IMR-90 (cell line): ENCODE data around the gene TRPM6. TPM values are rescaled to one million over a fixed set of nuclear protein-coding genes. Genes with fewer than 3 reads are reported as not detected.

Source experiments
- ATAC-seq: fragments of 200-7000 bp; cut with Tn5 transposase; 2 replicates; pipeline ENCODE4 v1.9.1; 2020; ENCODE audit warnings: low read depth, mild to moderate bottlenecking, moderate library complexity
- BruUV-seq: library from RNA; stranded (reverse); fragments of 400-500 nt; replicated peaks from 2 replicates; lab custom pipeline; 2021; lab: Mats Ljungman, UMichigan
- CTCF ChIA-PET: fragments of 300-600 bp; formaldehyde crosslinking; extraction: SDS; loops from one replicate; lab custom pipeline; 2021; ENCODE audit warnings: antibody characterized with exemption; lab: Yijun Ruan, JAX
- POLR2A ChIA-PET: fragments of 300-600 bp; sonication (Branson Sonifier 250); formaldehyde crosslinking; loops from one replicate; lab custom pipeline; 2022; ENCODE audit warnings: antibody characterized with exemption; ENCODE audit not compliant: unreplicated experiment; lab: Charles Lee
- DNase-seq: peaks from one replicate; pipeline ENCODE4 v3.0.0; 2013
- H2AFZ ChIP-seq: replicated peaks from 2 replicates; pipeline ENCODE3; 2013; ENCODE audit warnings: low read length, mild to moderate bottlenecking; ENCODE audit not compliant: poor library complexity
- H2AK5ac ChIP-seq: 2 replicates; pipeline ENCODE4 v1.6.1; 2013; ENCODE audit warnings: low read depth, low read length, inconsistent platforms
- H2AK9ac ChIP-seq: replicated peaks from 2 replicates; pipeline ENCODE3; 2013; ENCODE audit warnings: mild to moderate bottlenecking, low read depth, low read length, moderate library complexity; ENCODE audit not compliant: poor library complexity
- H2BK120ac ChIP-seq: 2 replicates; pipeline ENCODE4 v1.6.1; 2013; ENCODE audit warnings: low read depth, low read length, inconsistent platforms
- H2BK15ac ChIP-seq: 3 replicates; pipeline ENCODE4 v1.6.1; 2013; ENCODE audit warnings: low read depth, low read length, inconsistent platforms
- H2BK20ac ChIP-seq: 2 replicates; pipeline ENCODE4 v1.6.1; 2013; ENCODE audit warnings: low read depth, mild to moderate bottlenecking, inconsistent platforms, low read length, moderate library complexity
- H2BK5ac ChIP-seq: 2 replicates; pipeline ENCODE4 v1.6.1; 2013; ENCODE audit warnings: mild to moderate bottlenecking, low read depth, low read length, inconsistent platforms; ENCODE audit not compliant: poor library complexity, severe bottlenecking
- H3K14ac ChIP-seq: replicated peaks from 2 replicates; pipeline ENCODE4 v1.6.1; 2013; ENCODE audit warnings: low read depth, low read length, inconsistent platforms
- H3K18ac ChIP-seq: 2 replicates; pipeline ENCODE4 v1.6.1; 2013; ENCODE audit warnings: low read depth, low read length, control low read depth
- H3K23ac ChIP-seq: 2 replicates; pipeline ENCODE4 v1.6.1; 2013; ENCODE audit warnings: low read depth, low read length, inconsistent platforms
- H3K27ac ChIP-seq: 2 replicates; pipeline ENCODE4 v1.5.1; 2013; ENCODE audit warnings: mild to moderate bottlenecking, control low read depth, low read length; ENCODE audit not compliant: insufficient read depth
- H3K27me3 ChIP-seq: 2 replicates; pipeline ENCODE4 v1.6.1; 2013; ENCODE audit warnings: low read length; ENCODE audit not compliant: control insufficient read depth, insufficient read depth
- H3K36me3 ChIP-seq: 2 replicates; pipeline ENCODE4 v1.6.1; 2013; ENCODE audit warnings: low read length, mixed read lengths; ENCODE audit not compliant: control insufficient read depth, insufficient read depth
- H3K4ac ChIP-seq: 2 replicates; pipeline ENCODE4 v1.6.1; 2013; ENCODE audit warnings: low read depth, low read length, inconsistent platforms
- H3K4me1 ChIP-seq: 2 replicates; pipeline ENCODE4 v1.6.1; 2013; ENCODE audit warnings: low read length, mixed read lengths; ENCODE audit not compliant: control insufficient read depth, insufficient read depth
- H3K4me2 ChIP-seq: 2 replicates; pipeline ENCODE4 v1.6.1; 2013; ENCODE audit warnings: low read depth, mild to moderate bottlenecking, control low read depth, low read length, moderate library complexity
- H3K4me3 ChIP-seq: 2 replicates; pipeline ENCODE4 v1.5.1; 2013; ENCODE audit warnings: low read depth, mild to moderate bottlenecking, control low read depth, low read length, moderate library complexity; ENCODE audit not compliant: insufficient read depth
- H3K56ac ChIP-seq: 2 replicates; pipeline ENCODE4 v1.6.1; 2013; ENCODE audit warnings: low read length, inconsistent platforms; ENCODE audit not compliant: insufficient read depth; ENCODE audit errors: extremely low read depth
- H3K79me1 ChIP-seq, 2 experiments: 2 replicates each; pipeline ENCODE4 v1.6.1; 2013; ENCODE audit warnings: low read length in 2 of 2, inconsistent platforms in 1 of 2, low read depth in 1 of 2
- H3K9ac ChIP-seq: 2 replicates; pipeline ENCODE4 v1.6.1; 2013; ENCODE audit warnings: low read depth, low read length, control low read depth
- H3K9me1 ChIP-seq: 2 replicates; pipeline ENCODE4 v1.6.1; 2013; ENCODE audit warnings: low read length, inconsistent platforms; ENCODE audit not compliant: insufficient read depth
- H3K9me3 ChIP-seq: 2 replicates; pipeline ENCODE4 v1.6.1; 2013; ENCODE audit warnings: low read length; ENCODE audit not compliant: control insufficient read depth, insufficient read depth
- H4K20me1 ChIP-seq: 2 replicates; pipeline ENCODE4 v1.6.1; 2013; ENCODE audit warnings: low read length, inconsistent platforms; ENCODE audit not compliant: insufficient read depth
- H4K5ac ChIP-seq: 2 replicates; pipeline ENCODE4 v1.6.1; 2013; ENCODE audit warnings: mild to moderate bottlenecking, low read depth, low read length, control low read depth
- H4K8ac ChIP-seq, 2 experiments: 2 replicates each; pipeline ENCODE4 v1.6.1; 2013; ENCODE audit warnings: low read depth in 2 of 2, low read length in 2 of 2, control low read depth in 1 of 2, inconsistent platforms in 1 of 2
- H4K91ac ChIP-seq: 2 replicates; pipeline ENCODE4 v1.6.1; 2013; ENCODE audit warnings: low read depth, low read length, inconsistent platforms; ENCODE audit not compliant: insufficient read depth
- BHLHE40 ChIP-seq: fragments of 150-350 bp; IDR thresholded peaks from 2 replicates; pipeline ENCODE4 v1.6.1; 2016; ENCODE audit warnings: mild to moderate bottlenecking, low read depth, low read length
- CEBPB ChIP-seq: IDR thresholded peaks from 2 replicates; pipeline ENCODE4 v1.6.1; 2012; ENCODE audit warnings: low read depth, low read length, improper control_type of control experiment
- CHD1 ChIP-seq: IDR thresholded peaks from 2 replicates; pipeline ENCODE4 v1.6.1; 2012; ENCODE audit warnings: low read depth, low read length, improper control_type of control experiment
- MAFK ChIP-seq: IDR thresholded peaks from 2 replicates; pipeline ENCODE4 v1.6.1; 2012; ENCODE audit warnings: low read depth, low read length, improper control_type of control experiment
- MAZ ChIP-seq: IDR thresholded peaks from 2 replicates; pipeline ENCODE4 v1.6.1; 2012; ENCODE audit warnings: low read depth, mild to moderate bottlenecking, low read length, improper control_type of control experiment, moderate library complexity, borderline replicate concordance
- MXI1 ChIP-seq: IDR thresholded peaks from 2 replicates; pipeline ENCODE4 v1.6.1; 2012; ENCODE audit warnings: low read depth, mild to moderate bottlenecking, low read length, moderate library complexity, borderline replicate concordance
- NFE2L2 ChIP-seq: fragments of 150-350 bp; IDR thresholded peaks from 2 replicates; pipeline ENCODE4 v1.6.1; 2016; ENCODE audit warnings: low read depth, mild to moderate bottlenecking, low read length
- POLR2A ChIP-seq: IDR thresholded peaks from 2 replicates; pipeline ENCODE4 v1.6.1; 2012; ENCODE audit warnings: mild to moderate bottlenecking, low read depth, low read length
- RAD21 ChIP-seq: IDR thresholded peaks from 2 replicates; pipeline ENCODE4 v1.6.1; 2012; ENCODE audit warnings: low read length, improper control_type of control experiment
- RCOR1 ChIP-seq: IDR thresholded peaks from 2 replicates; pipeline ENCODE4 v1.6.1; 2012; ENCODE audit warnings: mild to moderate bottlenecking, low read length, improper control_type of control experiment; ENCODE audit not compliant: insufficient replicate concordance
- RFX5 ChIP-seq: IDR thresholded peaks from 2 replicates; pipeline ENCODE4 v1.8.0; 2012; ENCODE audit warnings: low read depth, mild to moderate bottlenecking, low read length, moderate library complexity
- SMC3 ChIP-seq: fragments of 150-350 bp; IDR thresholded peaks from 2 replicates; pipeline ENCODE4 v1.6.1; 2016; ENCODE audit warnings: low read depth, mild to moderate bottlenecking, antibody characterized with exemption, low read length, moderate library complexity
- WGBS, 2 experiments: methylation state at CpG; one replicate each; pipeline versions ENCODE4 v1.1.5 to v1.1.7; 2013; ENCODE audit warnings: missing lambda C conversion rate in 2 of 2; ENCODE audit not compliant: insufficient read length in 1 of 2; ENCODE audit errors: extremely low coverage in 2 of 2; 5-methylcytosine and 5-hydroxymethylcytosine counted together
- dilution Hi-C: fragments of 300-500 bp; cut with HindIII; formaldehyde crosslinking; loops from one replicate; pipeline ENCODE4 v1.14.3; 2018; ENCODE audit warnings: low sequenced_read_pairs; ENCODE audit not compliant: unreplicated experiment
- in situ Hi-C: fragments of 300-500 bp; cut with MboI; formaldehyde crosslinking; loops from 3 replicates; pipeline ENCODE4 v1.14.3; 2019; ENCODE audit warnings: low sequenced_read_pairs, inconsistent platforms, mixed read lengths
- intact Hi-C: fragments of 100-400 bp; cut with micrococcal nuclease; formaldehyde crosslinking; loops from 2 replicates; pipeline ENCODE4 v1.10.0; 2022
- polyA plus RNA-seq, 3 experiments: library from polyadenylated mRNA; depleted of rRNA; stranded (reverse); fragments of >200 nt; gene quantifications; 2 replicates each; pipeline ENCODE4 v1.2.3, GENCODE V29; 2012; ENCODE audit warnings: low replicate concordance in 1 of 3
- total RNA-seq: library from RNA; depleted of rRNA; stranded (reverse); fragments of >200 nt; gene quantifications from 2 replicates; pipeline ENCODE4 v1.2.3, GENCODE V29; 2012
- TF ChIP-seq, protein P1 (sequence below): fragments of 150-350 bp; IDR thresholded peaks from 2 replicates; pipeline ENCODE4 v1.6.1; 2017; ENCODE audit warnings: mild to moderate bottlenecking, antibody characterized with exemption, low read length, low read depth
- TF ChIP-seq, protein P2 (sequence below): conservative IDR thresholded peaks from 2 replicates; pipeline ENCODE4 v1.5.1; 2012; ENCODE audit warnings: mild to moderate bottlenecking, low read depth, low read length, improper control_type of control experiment
- TF ChIP-seq, protein P3 (sequence below): fragments of 150-350 bp; IDR thresholded peaks from 2 replicates; pipeline ENCODE4 v1.6.1; 2016; ENCODE audit warnings: low read depth, mild to moderate bottlenecking, low read length, moderate library complexity, borderline replicate concordance

TRPM6 gene
- total and polyA plus RNA-seq, 2 of the 4 experiments (the other 2 are of a cell fraction): under 0.01 to 0.02 TPM

DNA sequence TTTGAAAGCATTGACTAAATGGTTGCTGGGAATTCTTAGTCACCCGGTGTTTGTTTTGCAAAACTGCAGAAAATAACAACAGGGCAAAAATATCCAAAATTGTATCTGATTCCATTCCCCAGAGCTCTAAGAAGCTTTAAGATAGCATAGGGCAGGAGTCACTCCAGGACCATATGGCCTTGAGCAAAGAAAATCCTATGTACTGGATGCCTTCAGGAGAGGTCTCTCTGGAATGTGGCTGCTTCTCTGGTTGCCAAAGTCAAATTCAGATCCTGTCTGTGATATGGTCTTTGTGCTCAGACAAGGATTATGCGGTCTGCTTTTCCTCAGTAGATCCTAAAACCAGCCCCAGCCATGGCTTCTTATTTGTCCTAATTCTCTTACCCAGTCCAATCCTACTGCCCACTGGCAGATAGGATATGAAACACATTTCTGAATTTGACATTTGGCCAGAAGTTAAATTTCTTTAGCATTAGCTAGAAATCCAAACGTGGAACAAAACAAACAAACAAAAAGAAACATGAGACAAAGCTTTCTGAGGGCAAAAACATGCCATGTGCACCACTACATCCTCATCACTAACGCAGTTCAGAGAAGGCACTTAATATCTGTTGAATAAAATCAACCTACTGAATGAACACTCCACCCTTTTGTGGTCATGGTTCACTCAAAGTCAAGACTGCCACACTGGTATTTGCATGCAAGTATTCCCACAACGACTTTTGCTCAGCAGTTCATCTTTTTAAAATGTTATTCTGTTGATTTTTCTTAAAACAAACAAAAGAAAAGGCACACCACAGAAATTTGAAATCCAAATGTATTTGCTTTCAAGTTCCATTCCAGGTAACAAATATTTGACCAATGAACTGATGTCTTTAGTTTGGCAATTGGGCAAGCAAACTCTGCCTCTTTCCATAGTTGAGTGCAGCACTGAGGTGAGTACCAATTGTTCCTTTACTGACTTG is 165.7 kb downstream of the TRPM6 start:
- Histone ChIP-seq H3K9ac (no peak overlapping the region), H2BK120ac (no peak overlapping the region), H3K4me3 (no peak overlapping the region), H2AK5ac (no peak overlapping the region), H4K8ac (no peak overlapping the region), H3K9me1 (no peaks in the 10 kb centered on the region), H4K5ac (no peak overlapping the region), H3K9me3 (no peaks in the 10 kb centered on the region), H3K18ac (no peak overlapping the region), H2BK5ac (no peak overlapping the region), H3K27me3 (peaks cover 2% of the 10 kb centered on the region; the same call in 1 of the 2 replicates), H3K4me2 (no peak overlapping the region), H2BK20ac (no peak overlapping the region), H3K4ac (no peak overlapping the region), H2AK9ac (no peak overlapping the region), H3K79me1 (no peaks in the 10 kb centered on the region), H3K27ac (no peak overlapping the region), H3K14ac (no peak overlapping the region), H3K36me3 (no peaks in the 10 kb centered on the region), H4K91ac (no peak overlapping the region), H4K20me1 (no peaks in the 10 kb centered on the region), H3K23ac (no peak overlapping the region), H2BK15ac (no peak overlapping the region), H2AFZ (no peak overlapping the region), H3K56ac (no peak overlapping the region), H3K4me1 (no peaks in the 10 kb centered on the region)
- POLR2A ChIA-PET: no interaction called here
- dilution Hi-C loops: no loop called here
- no peak for DNase-seq
- CTCF ChIA-PET: no interaction called here
- intact Hi-C loops: no loop called here
- ATAC-seq: no peak
- no CpG with 5 or more reads among the region's 5 CpGs for WGBS, 2 experiments
- BruUV-seq: no TSS peak
- in situ Hi-C loops: no loop called here
- TF ChIP-seq NFE2L2 (no peak), BHLHE40 (no peak), MAZ (no peak), RFX5 (no peak), RAD21 (no peak), POLR2A (no peak), RCOR1 (no peak), MAFK (no peak), CHD1 (no peak), SMC3 (no peak), CEBPB (no peak), MXI1 (no peak)
- TF ChIP-seq, protein P1, sequence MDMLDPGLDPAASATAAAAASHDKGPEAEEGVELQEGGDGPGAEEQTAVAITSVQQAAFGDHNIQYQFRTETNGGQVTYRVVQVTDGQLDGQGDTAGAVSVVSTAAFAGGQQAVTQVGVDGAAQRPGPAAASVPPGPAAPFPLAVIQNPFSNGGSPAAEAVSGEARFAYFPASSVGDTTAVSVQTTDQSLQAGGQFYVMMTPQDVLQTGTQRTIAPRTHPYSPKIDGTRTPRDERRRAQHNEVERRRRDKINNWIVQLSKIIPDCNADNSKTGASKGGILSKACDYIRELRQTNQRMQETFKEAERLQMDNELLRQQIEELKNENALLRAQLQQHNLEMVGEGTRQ: no peak
- TF ChIP-seq, protein P2, sequence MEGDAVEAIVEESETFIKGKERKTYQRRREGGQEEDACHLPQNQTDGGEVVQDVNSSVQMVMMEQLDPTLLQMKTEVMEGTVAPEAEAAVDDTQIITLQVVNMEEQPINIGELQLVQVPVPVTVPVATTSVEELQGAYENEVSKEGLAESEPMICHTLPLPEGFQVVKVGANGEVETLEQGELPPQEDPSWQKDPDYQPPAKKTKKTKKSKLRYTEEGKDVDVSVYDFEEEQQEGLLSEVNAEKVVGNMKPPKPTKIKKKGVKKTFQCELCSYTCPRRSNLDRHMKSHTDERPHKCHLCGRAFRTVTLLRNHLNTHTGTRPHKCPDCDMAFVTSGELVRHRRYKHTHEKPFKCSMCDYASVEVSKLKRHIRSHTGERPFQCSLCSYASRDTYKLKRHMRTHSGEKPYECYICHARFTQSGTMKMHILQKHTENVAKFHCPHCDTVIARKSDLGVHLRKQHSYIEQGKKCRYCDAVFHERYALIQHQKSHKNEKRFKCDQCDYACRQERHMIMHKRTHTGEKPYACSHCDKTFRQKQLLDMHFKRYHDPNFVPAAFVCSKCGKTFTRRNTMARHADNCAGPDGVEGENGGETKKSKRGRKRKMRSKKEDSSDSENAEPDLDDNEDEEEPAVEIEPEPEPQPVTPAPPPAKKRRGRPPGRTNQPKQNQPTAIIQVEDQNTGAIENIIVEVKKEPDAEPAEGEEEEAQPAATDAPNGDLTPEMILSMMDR: no peak
- TF ChIP-seq, protein P3, sequence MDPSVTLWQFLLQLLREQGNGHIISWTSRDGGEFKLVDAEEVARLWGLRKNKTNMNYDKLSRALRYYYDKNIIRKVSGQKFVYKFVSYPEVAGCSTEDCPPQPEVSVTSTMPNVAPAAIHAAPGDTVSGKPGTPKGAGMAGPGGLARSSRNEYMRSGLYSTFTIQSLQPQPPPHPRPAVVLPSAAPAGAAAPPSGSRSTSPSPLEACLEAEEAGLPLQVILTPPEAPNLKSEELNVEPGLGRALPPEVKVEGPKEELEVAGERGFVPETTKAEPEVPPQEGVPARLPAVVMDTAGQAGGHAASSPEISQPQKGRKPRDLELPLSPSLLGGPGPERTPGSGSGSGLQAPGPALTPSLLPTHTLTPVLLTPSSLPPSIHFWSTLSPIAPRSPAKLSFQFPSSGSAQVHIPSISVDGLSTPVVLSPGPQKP: no peak
